Stomach (tissue), 9 donors: ENCODE measurements around the gene CPAMD8. TPM values are rescaled to one million over a fixed set of nuclear protein-coding genes. Genes with fewer than 3 reads are reported as not detected.
A peak's percentile ranks its signal among the peaks of the same experiment; 100 is the strongest.
"Not testable (repeated sequence)": the region's sequence is repeated elsewhere in the genome, so short reads cannot be mapped to it uniquely, and the experiment has no call there.

ENCODE experiments used
- DNase-seq, 2 donors: peaks; one replicate each; pipeline versions ENCODE4 v3.0.0 to v3.0.0-alpha.2; 2013 to 2019
- H3K27ac ChIP-seq, 5 donors: fragments of 200-600 bp in 4 of 5; sonication (generic) in 4 of 5; one replicate each; pipeline ENCODE4 v1.5.1; 2013 to 2019; ENCODE audit warnings: mild to moderate bottlenecking in 1 of 5, moderate library complexity in 1 of 5
- H3K27me3 ChIP-seq, 3 donors: fragments of 200-600 bp; sonication (generic); one replicate each; pipeline ENCODE4 v1.5.1; 2017 to 2019; ENCODE audit warnings: mixed run types in 1 of 3
- H3K36me3 ChIP-seq, 4 donors: fragments of 200-600 bp; sonication (generic); 1 replicate in 3 of 4; 2 replicates in 1 of 4; pipeline ENCODE4 v1.5.1; 2016 to 2019
- H3K4me1 ChIP-seq, 4 donors: fragments of 200-600 bp; sonication (generic); one replicate each; pipeline ENCODE4 v1.5.1; 2016 to 2019
- H3K4me3 ChIP-seq, 4 donors: fragments of 200-600 bp; sonication (generic) in 3 of 4; one replicate each; pipeline ENCODE4 v1.5.1; 2016 to 2019; ENCODE audit warnings: mild to moderate bottlenecking in 1 of 4
- H3K9me3 ChIP-seq, 4 donors: fragments of 200-600 bp; sonication (generic); one replicate each; pipeline ENCODE4 v1.5.1; 2016 to 2019
- EP300 ChIP-seq: sonication (generic); formaldehyde crosslinking; IDR thresholded peaks from one replicate; pipeline ENCODE4 v1.6.1; 2017; ENCODE audit warnings: antibody characterized with exemption
- POLR2A ChIP-seq, 4 donors: fragments of 450-650 bp; IDR thresholded peaks; one replicate each; pipeline ENCODE4 v1.6.1; 2016; ENCODE audit warnings: antibody characterized with exemption in 4 of 4, control low read depth in 2 of 4, mild to moderate bottlenecking in 1 of 4, moderate library complexity in 1 of 4
- POLR2AphosphoS5 ChIP-seq, 3 donors: sonication (generic); formaldehyde crosslinking; IDR thresholded peaks; one replicate each; pipeline ENCODE4 v1.6.1; 2016; ENCODE audit warnings: antibody characterized with exemption in 3 of 3
- WGBS, 5 donors: extraction: QIAGEN DNeasy Blood & Tissue Kit in 3 of 5; methylation state at CpG; one replicate each; pipeline versions ENCODE4 v1.1.5 to v1.1.7; 2013 to 2018; 5-methylcytosine and 5-hydroxymethylcytosine counted together
- intact Hi-C: fragments of 100-400 bp; cut with DNase I; formaldehyde crosslinking; loops from one replicate; pipeline ENCODE4 v1.15.1; 2023; ENCODE audit warnings: low total_unique reads
- polyA plus RNA-seq, 3 donors: library from polyadenylated mRNA; stranded (reverse); fragments of 200-250 nt; gene quantifications; one replicate each; pipeline ENCODE4 v1.2.3, GENCODE V29; 2013
- total RNA-seq, 5 donors: library from RNA; depleted of rRNA; stranded (reverse); fragments of >200 nt; gene quantifications; one replicate each; pipeline versions ENCODE4 v1.1.0 to v1.2.3, GENCODE V29; 2014 to 2016
- TF ChIP-seq, protein P1 (sequence below), 7 experiments: fragments of 450-650 bp in 4 of 7; fragments of 200-600 bp in 3 of 7; sonication (generic) in 3 of 7; IDR thresholded peaks; one replicate each; pipeline ENCODE4 v1.5.1; 2016 to 2019; ENCODE audit warnings: antibody characterized with exemption in 7 of 7, control low read depth in 2 of 7, mild to moderate bottlenecking in 1 of 7
- donor health status: healthy with polysubstance abuse.
- donor health status: Bipolar disorder and iron deficiency.
- donor health status: healthy.

The CPAMD8 gene
- total and polyA plus RNA-seq, 8 donors: 0.43 to 221 (median 8.6) TPM

DNA sequence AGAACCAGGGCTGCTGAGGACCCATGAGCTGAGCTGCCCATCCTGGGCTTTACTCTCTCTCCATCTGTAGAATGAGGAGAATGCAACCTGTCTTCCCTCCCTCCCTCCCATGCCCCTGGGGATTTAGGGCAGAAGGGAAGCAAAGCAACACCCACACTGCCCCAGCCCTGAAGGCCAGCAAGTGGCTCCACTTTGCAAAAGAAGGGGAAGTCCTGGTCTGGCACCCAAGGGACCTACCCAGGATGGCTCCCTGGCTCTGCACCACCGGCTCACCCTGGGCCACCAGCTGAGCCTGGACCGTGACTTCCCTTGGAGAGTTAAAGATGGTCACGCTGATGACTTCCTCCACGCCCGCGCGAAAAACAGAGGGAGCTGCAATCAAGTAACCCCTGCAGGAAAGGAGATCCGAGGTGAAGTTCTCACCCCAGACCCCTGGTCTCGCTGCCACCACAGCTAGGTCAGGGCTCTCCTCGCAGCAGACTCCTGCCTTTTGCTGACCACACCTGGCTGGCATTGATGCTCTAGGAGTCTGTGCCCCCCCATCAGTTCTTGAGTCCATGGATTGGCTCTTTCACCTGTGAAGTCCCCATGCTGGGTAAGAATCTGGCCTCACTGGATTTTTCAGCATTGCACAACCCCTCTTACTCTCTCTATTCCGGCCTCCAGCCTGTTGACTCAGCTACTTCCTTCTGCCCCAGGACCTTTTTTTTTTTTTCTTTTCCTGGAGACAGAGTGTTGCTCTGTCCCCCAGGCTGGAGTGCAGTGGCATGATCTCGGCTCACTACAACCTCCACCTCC is 4.6 kb downstream of the CPAMD8 start:
- Histone ChIP-seq H3K36me3 (no peaks in the 10 kb centered on the region), H3K27ac (no peak overlapping the region), H3K9me3 (peaks cover 8 to 24% (median 21%) of the 10 kb centered on the region in 4 donors), H3K27me3 (peaks cover 0 to 53% (median 28%) of the 10 kb centered on the region in 3 donors), H3K4me1 (peaks cover 6 to 12% (median 11%) of the 10 kb centered on the region in 4 donors), H3K4me3 (no peak overlapping the region)
- TF ChIP-seq POLR2AphosphoS5 (IDR thresholded peaks at IDR 0.05): no peak
- TF ChIP-seq, protein P1, sequence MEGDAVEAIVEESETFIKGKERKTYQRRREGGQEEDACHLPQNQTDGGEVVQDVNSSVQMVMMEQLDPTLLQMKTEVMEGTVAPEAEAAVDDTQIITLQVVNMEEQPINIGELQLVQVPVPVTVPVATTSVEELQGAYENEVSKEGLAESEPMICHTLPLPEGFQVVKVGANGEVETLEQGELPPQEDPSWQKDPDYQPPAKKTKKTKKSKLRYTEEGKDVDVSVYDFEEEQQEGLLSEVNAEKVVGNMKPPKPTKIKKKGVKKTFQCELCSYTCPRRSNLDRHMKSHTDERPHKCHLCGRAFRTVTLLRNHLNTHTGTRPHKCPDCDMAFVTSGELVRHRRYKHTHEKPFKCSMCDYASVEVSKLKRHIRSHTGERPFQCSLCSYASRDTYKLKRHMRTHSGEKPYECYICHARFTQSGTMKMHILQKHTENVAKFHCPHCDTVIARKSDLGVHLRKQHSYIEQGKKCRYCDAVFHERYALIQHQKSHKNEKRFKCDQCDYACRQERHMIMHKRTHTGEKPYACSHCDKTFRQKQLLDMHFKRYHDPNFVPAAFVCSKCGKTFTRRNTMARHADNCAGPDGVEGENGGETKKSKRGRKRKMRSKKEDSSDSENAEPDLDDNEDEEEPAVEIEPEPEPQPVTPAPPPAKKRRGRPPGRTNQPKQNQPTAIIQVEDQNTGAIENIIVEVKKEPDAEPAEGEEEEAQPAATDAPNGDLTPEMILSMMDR (IDR thresholded peaks at IDR 0.05): no peak
- no peak for TF ChIP-seq EP300
- no peak for TF ChIP-seq POLR2A (IDR thresholded peaks at IDR 0.05)
- WGBS, 5 donors: 83 to 89% (median 85%) methylated on average over 10 to 12 of the region's 12 CpGs
- no peak for DNase-seq
- intact Hi-C loops: no loop called here

DNA sequence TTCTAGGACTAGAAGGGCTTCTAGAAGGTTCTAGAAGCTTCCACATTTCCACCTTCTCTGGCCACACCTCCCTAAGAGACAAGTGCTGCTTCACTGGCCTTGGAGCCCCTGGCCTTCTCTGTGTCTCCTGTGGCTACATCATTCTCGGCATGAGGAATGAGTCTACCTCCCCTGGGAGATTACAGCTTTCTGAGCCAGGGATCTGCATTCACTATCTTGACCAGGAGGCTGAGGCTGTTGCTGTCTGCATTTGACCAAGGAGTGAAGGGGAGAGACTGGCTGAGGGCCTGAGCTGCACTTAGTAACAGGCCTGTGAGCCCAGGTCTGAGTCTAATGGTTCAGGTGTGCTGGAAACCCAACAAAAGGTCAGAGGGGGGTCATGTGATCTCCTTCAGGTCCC is 5.3 kb downstream of the CPAMD8 start:
- intact Hi-C loops: no loop called here
- Histone ChIP-seq H3K4me1 (peaks cover 5 to 9% (median 7%) of the 10 kb centered on the region in 4 donors), H3K9me3 (peaks cover 8 to 24% (median 21%) of the 10 kb centered on the region in 4 donors), H3K27me3 (peaks cover 0 to 47% (median 23%) of the 10 kb centered on the region in 3 donors), H3K4me3 (no peak overlapping the region), H3K36me3 (no peaks in the 10 kb centered on the region), H3K27ac (no peak overlapping the region)
- no peak for TF ChIP-seq POLR2AphosphoS5 (IDR thresholded peaks at IDR 0.05)
- TF ChIP-seq, protein P1 (IDR thresholded peaks at IDR 0.05): no peak
- no peak for TF ChIP-seq POLR2A (IDR thresholded peaks at IDR 0.05)
- no peak for TF ChIP-seq EP300
- 89 to 100% (median 98%) methylated on average over 1 of the region's 1 CpG for WGBS, 5 donors
- no peak for DNase-seq

DNA sequence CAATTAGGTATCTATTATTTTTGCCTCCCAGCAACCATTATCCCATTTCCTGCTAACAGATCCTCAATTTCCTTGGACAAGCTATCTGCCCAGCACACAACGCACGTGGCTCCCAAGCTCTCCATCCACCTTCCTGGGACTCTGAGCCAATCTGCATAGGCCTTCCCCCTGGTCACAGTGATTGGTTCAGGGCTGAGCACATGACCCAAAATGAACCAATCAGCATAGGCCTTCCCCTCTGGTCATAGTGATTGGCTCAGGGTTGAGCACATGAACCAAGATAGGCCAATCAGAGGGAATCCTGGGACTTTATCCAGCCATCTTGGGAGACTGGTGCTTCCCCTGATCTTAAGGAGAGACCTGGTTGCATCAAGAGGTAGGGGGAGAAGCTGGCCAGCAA is 5.8 kb downstream of the CPAMD8 start:
- Histone ChIP-seq H3K27ac (no peak overlapping the region), H3K9me3 (peaks cover 8 to 24% (median 21%) of the 10 kb centered on the region in 4 donors), H3K27me3 (peaks cover 0 to 47% (median 18%) of the 10 kb centered on the region in 3 donors), H3K4me3 (no peak overlapping the region), H3K36me3 (no peaks in the 10 kb centered on the region), H3K4me1 (peaks cover 0 to 3% (median 2%) of the 10 kb centered on the region in 4 donors)
- DNase-seq: no peak
- WGBS, 5 donors: 75 to 92% (median 87%) methylated on average over 2 of the region's 2 CpGs
- intact Hi-C loops: no loop called here
- TF ChIP-seq EP300 (no peak), POLR2AphosphoS5 (IDR thresholded peaks at IDR 0.05) (no peak), POLR2A (IDR thresholded peaks at IDR 0.05) (no peak)
- TF ChIP-seq, protein P1 (IDR thresholded peaks at IDR 0.05): no peak

DNA sequence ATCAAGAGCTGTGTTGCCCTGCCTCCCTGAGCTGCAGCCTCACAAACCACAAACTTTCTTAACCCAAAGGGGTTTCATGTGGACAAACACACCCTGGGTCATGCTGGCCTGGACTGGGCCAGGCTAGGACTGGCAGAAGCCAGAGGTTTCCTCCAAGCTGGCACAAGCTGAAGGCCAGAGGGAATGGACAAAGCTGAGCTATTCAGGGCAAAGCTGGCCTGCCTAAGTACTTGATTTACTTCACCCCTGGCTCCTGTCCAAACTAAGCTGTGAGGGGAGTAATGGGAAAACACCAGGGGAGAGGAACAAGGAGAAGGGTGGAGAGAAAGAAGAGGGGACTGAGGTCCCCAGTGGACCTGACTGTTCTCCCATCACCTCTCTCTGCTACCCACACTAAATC is 6.2 kb downstream of the CPAMD8 start:
- peak in 1 of 2 donors; percentile 45 for DNase-seq
- H3K36me3 ChIP-seq: no peaks in the 10 kb centered on the region
- H3K27ac ChIP-seq: no peak overlapping the region
- H3K4me1 ChIP-seq: no peaks in the 10 kb centered on the region
- TF ChIP-seq EP300 (no peak), POLR2AphosphoS5 (IDR thresholded peaks at IDR 0.05) (no peak), POLR2A (IDR thresholded peaks at IDR 0.05) (no peak)
- TF ChIP-seq, protein P1 (IDR thresholded peaks at IDR 0.05): no peak
- H3K4me3 ChIP-seq: no peak overlapping the region
- H3K27me3 ChIP-seq: peaks cover 0 to 47% (median 13%) of the 10 kb centered on the region in 3 donors
- peaks cover 8 to 24% (median 21%) of the 10 kb centered on the region in 4 donors for H3K9me3 ChIP-seq
- intact Hi-C loops: no loop called here

GRCh38 chr19:17014212-17014861 is 12.3 kb downstream of the CPAMD8 start:
- H3K9me3 ChIP-seq, H3K27ac ChIP-seq, DNase-seq, H3K4me3 ChIP-seq, H3K36me3 ChIP-seq, H3K4me1 ChIP-seq, intact Hi-C loops: not testable (repeated sequence)
- WGBS, 5 donors: 50 to 60% (median 50%) methylated on average over 9 of the region's 9 CpGs
- H3K27me3 ChIP-seq: peaks cover 0 to 17% (median 3%) of the 10 kb centered on the region in 3 donors
